Activated CD4-positive, alpha-beta T cell treated with anti-CD3 and anti-CD28 coated beads for 1 hour (primary cell): Measurements from ENCODE around the gene SNN.

Experiments
- DNase-seq: peaks from one replicate; pipeline ENCODE4 v3.0.0-alpha.2; 2020

SNN gene

GRCh38 chr16:11667824-11668622 lies at the start of gene SNN:
TSS of gene SNN (plus strand) at chr16:11668455. CDS start at chr16:11676060, 7,605 bp downstream.
- DNase-seq: peak; percentile 73

- no peak for DNase-seq
These were observed 48.9 kb upstream of the SNN start for GRCh38 chr16:11619327-11619851.

GRCh38 chr16:11620243-11621003 lies 47.8 kb upstream of the SNN start:
- DNase-seq: no peak

- no peak for DNase-seq
These were observed 46.7 kb upstream of the SNN start for GRCh38 chr16:11621539-11621919.

- DNase-seq: peak; percentile 34
These were observed 46.2 kb upstream of the SNN start for GRCh38 chr16:11621920-11622651.

- DNase-seq: no peak
These were observed 44.0 kb upstream of the SNN start for GRCh38 chr16:11624205-11624604.

GRCh38 chr16:11624636-11625607 lies 43.3 kb upstream of the SNN start:
- DNase-seq: no peak

- no peak for DNase-seq
These were observed 42.5 kb upstream of the SNN start for GRCh38 chr16:11625769-11626168.

- DNase-seq: no peak
These were observed 41.5 kb upstream of the SNN start for GRCh38 chr16:11626657-11627291.

GRCh38 chr16:11627292-11627663 lies 41.0 kb upstream of the SNN start:
- DNase-seq: no peak

GRCh38 chr16:11627822-11628457 lies 40.3 kb upstream of the SNN start:
- DNase-seq: no peak

- no peak for DNase-seq
These were observed 38.9 kb upstream of the SNN start for GRCh38 chr16:11629071-11630030.

- DNase-seq: no peak
These were observed 38.0 kb upstream of the SNN start for GRCh38 chr16:11630046-11630767.

- no peak for DNase-seq
These were observed 37.5 kb upstream of the SNN start for GRCh38 chr16:11630768-11631056.

- no peak for DNase-seq
These were observed 37.0 kb upstream of the SNN start for GRCh38 chr16:11631214-11631613.

- DNase-seq: no peak
These were observed 35.8 kb upstream of the SNN start for GRCh38 chr16:11632455-11632939.

GRCh38 chr16:11633113-11633512 lies 35.1 kb upstream of the SNN start:
- DNase-seq: no peak

- DNase-seq: no peak
These were observed 33.9 kb upstream of the SNN start for GRCh38 chr16:11634312-11634711.

- no peak for DNase-seq
These were observed 33.1 kb upstream of the SNN start for GRCh38 chr16:11635113-11635652.
